Activated effector memory CD4-positive, alpha-beta T cell treated with anti-CD3 and anti-CD28 coated beads, Interleukin-2, amount 50 U/mL, for 16 hours (primary cell): ENCODE results near the gene SLC39A11.
"Not testable (repeated sequence)": the region's sequence is repeated elsewhere in the genome, so short reads cannot be mapped to it uniquely, and the experiment has no call there.

Experiments used
- DNase-seq: peaks from one replicate; pipeline ENCODE4 v3.0.0-alpha.2; 2020

SLC39A11 gene

DNA sequence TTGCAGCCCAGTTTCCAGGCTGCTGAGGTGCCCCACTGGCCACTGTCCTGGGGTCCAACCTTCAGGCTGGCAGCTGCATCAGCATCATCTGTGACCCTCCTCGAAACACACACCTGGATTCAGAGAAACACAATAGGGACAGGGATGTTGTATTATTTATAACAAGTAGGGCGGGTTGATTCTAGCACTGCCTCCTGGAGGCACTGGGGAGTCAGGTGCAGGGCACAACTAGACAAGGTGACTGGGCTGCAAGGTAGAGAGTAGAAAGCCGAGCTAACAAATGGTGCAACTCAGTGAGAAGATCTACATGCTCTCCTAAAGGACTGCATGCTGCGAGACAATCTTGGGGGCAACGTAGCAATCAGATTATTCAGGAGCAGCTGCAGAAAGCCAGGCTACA is 317.3 kb downstream of the SLC39A11 start:
- DNase-seq = no peak

- DNase-seq = no peak
These were observed 318.3 kb downstream of the SLC39A11 start for GRCh38 chr17:72774236-72774635.

DNA sequence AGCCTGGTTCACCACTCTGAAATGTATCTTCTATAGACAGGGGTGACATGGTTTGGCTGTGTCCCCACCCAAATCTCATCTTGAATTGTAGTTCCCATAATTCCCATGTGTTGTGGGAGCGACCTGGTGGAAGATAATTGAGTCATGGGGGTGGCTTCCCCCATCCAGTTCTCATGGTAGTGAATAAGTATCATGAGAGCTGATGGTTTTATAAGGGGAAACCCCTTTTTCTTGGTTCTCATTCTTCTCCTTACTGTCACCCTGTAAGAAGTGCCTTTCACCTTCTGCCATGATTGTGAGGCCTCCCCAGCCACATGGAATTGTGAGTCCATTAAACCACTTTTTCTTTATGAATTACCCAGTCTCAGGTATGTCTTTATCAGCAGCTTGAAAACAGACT is 319.3 kb downstream of the SLC39A11 start:
- not testable (repeated sequence) for DNase-seq

DNA sequence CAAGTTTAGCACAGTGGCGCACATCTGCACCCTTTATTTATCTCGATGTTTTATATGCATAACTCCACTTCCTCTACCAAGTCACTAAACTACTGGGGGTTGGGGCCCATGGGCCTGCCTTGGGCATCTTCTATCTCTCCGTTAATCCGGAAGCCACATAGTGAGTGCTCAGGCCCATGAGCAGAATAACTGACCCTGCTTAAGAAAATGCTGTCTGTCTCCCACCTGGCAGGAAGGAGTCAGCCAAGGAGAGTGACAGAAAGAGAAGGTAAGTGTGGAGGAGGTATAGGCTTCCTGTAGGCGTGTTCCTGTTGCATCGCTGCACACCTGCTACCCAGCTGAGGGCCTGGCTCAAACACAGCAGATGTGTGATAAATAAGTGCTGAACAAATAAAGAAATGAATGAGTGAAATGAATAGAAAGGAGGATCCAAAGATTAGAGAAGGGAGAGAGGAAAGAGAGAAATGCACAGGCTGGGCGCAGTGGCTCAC is 320.1 kb downstream of the SLC39A11 start:
- no peak for DNase-seq

DNA sequence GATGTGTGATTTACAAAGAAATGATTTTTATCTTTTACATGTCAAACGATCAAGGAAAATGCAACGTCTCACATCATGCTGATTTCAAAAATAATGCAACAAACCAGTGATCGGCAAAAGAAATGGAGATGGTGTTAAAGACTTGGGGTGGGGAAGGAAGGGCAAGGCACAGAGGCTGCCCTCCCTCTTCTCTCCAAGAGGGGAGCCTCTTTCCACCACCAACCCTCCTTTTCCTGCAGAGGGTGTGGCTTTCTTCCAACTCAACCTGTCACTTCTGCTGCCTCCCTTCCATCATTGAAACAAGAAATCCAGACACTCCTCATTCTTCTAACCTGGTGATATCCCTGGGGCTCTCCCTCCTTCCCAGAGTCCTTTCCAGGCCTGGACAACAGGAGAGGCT is 320.8 kb downstream of the SLC39A11 start:
- DNase-seq = no peak

DNA sequence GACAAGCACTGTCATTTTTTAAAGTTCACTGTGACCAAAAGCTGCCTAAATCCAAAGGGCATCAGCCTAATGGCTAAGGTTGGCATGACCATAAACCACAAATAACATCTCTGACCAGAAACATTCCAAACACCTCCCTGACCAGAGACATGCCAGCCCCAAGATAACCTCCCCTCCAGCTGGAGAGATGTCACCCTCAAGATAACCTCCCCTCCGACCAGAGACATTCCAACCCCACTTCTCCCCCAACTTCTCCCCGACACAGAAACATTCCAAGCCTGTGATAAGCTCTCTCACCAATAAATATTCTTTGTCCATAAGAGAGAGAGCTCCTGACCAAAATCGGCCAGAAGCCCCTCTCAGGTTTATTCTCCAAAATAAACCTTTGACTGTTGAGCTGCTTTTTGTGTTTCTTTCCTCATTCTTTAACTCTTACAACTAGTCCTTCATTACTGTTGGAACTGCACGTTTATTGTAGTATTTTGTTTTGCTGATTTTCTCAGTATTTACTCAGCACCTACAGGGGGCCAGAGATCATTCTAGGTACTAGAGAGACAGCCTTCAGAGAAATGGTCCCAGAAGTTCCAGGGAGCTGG is 325.6 kb downstream of the SLC39A11 start:
- no peak for DNase-seq

- no peak for DNase-seq
These were observed 326.9 kb downstream of the SLC39A11 start for GRCh38 chr17:72765368-72766153.

GRCh38 chr17:72764632-72765041 is 327.9 kb downstream of the SLC39A11 start:
- no peak for DNase-seq

DNA sequence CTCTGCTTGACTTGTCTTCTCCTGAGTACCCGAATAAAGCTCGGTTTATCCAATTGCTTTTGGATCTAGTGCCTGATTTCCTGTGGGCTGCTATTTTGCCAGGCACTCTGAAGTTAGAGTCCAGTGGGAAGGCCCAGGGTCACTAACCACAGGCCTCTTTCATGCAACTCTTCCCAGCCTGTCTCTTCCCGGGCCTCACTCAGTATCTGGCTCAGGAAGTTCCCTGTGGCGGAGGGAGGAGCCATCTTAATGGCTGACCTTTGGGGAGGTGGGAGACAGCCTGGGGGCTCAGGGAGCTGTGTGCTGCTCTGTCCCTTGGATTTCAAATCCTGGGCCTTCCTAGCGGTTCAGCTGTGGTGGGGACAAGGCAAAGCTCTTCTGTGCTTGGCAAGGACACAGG is 328.5 kb downstream of the SLC39A11 start:
- no peak for DNase-seq

- not testable (repeated sequence) for DNase-seq
These were observed 330.5 kb downstream of the SLC39A11 start for GRCh38 chr17:72761893-72762575.

- no peak for DNase-seq
These were observed 331.1 kb downstream of the SLC39A11 start for GRCh38 chr17:72761431-72761830.

DNA sequence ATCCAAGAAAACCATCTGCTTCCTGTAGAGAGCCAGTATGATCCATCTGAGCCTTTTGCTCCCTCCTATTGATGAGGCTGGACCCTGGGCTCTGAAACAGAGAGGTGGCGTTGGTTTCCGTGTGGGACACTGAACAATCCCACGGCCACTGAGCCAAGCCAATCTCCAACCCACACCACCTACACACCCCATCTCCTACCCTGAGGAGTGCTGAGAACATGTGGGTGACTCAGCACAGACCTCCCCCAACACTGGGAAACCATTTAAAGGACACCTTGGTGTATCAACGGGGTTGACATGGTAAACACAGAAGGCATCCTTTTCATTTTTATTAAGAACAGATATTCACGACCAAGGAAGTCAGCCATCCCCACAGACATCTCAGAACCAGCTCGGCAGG is 332.1 kb downstream of the SLC39A11 start:
- no peak for DNase-seq

DNA sequence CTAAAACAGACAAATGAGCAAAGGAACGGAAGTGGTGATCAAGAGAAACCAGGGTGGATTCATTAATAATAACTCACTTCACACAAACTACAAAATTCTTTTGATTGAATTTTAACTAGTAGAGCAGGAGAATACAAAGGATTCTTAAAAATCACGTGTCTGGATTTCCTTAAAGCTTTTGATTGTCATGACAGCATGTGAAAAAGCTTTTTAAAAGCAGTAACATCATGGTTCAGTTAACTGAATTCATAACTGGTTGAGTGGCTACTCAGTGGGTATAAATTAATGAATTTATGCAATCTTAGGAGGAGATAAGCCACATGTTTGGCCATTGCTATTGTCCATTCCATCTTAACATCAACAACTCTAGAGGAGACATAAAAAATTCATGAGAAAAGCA is 333.2 kb downstream of the SLC39A11 start:
- no peak for DNase-seq

DNA sequence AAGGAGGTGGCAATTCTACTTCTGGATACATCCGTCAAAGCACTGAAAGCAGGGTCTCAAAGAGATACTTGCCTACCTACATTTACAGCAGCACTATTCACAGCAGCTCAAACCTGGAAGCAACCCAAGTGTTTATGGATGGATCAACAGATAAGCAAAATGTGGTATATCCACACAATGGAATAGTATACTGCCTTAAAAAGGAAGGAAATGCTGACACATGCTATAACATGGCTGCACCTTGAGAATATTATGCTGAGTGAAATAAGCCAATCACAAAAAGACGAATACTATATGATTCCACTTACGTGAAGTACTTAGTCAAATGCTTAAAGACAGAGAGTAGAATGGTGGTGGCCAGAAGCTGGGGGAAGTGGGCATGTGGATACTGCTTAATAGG is 336.2 kb downstream of the SLC39A11 start:
- no peak for DNase-seq

- DNase-seq = no peak
These were observed 338.0 kb downstream of the SLC39A11 start for GRCh38 chr17:72754513-72754912.

GRCh38 chr17:72751746-72752145 is 340.7 kb downstream of the SLC39A11 start:
- DNase-seq = no peak

- DNase-seq = no peak
These were observed 343.3 kb downstream of the SLC39A11 start for GRCh38 chr17:72749119-72749572.

- no peak for DNase-seq
These were observed 345.0 kb downstream of the SLC39A11 start for GRCh38 chr17:72747501-72747900.

DNA sequence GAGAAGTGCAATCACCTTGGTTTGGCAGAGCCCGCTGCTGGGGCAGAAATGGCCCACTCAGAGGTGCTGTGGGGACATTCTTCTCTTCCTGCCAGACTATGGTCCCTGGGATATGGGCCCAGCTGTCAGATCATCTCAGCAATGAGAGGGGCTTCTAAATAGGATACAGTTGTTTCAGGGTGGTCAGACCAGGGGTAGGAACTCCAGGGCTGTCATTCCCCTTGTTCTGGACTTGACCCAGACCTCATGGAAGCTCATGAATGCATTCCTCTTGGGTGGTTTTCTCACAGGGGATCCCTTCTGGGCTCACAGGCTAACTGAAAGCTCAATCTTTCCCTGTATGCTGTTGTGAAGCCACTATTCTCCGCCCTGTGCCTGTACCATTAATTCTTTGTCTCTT is 347.2 kb downstream of the SLC39A11 start:
- DNase-seq = no peak

- no peak for DNase-seq
These were observed 349.4 kb downstream of the SLC39A11 start for GRCh38 chr17:72743037-72743467.

DNA sequence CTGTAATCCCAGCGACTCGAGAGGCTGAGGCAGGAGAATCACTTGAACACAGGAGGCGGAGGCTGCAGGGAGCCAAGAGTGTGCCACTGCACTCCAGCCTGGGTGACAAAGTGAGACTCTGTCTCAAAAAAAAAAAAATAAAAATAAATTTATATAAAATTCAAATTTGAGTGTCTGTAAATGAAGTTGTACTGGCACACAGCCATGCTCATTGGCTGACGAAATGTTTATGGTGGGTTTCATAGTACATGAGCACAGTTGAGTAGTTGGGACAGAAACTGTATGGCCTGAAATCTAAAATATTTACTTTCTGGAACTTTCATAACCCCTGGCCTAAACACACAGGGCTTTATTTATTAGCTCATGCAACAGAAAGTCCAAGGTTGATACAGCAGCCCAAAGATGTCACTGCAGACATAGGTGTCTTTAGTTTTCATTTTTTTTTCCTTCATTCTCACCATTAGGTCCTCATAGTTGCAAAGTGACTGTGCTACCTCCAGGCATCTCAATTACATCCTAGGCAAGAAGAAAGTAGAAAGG is 355.3 kb downstream of the SLC39A11 start:
- DNase-seq = no peak

DNA sequence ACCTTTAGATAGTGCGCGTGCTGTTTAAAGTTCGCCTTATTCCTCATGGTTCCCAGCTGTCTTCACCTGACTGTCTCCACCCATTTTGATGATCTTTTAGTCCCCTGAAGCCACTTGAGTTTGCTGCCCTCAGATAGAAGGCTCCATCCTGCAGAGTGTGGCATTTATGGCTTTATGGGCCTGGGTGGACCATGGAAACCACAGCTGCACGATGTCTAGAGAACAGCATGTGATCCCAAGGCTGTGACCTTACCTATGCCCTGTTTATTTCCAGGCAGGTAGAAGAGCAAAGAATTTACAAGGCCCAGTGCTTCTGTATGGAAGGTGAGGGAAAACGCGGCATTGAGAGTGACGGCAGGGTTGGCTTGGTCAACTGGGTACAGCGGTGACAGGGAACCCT is 356.9 kb downstream of the SLC39A11 start:
- DNase-seq = no peak

GRCh38 chr17:72735048-72735447 is 357.4 kb downstream of the SLC39A11 start:
- DNase-seq = no peak

DNA sequence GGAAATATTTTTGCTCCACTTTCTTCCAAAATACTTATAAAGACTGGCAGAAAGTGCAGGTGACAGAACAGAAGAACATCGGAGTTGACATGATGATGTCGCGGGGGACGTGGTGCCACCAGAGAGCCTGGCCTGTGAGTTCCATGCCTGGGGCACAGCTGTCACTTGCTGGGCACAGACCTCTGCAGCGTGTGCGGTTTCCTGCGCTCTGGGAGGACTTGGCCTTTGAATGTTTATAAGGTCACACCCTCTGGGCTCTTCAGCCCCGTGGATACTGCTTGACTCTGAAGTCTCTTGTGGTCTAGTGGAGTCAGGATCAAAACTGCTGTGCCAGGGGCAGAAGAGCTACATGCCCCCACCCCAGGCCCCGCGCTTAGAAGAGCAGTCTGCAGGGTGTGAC is 357.9 kb downstream of the SLC39A11 start:
- no peak for DNase-seq
